ENCODE data around the gene TTLL12.

TTLL12 gene

DNA sequence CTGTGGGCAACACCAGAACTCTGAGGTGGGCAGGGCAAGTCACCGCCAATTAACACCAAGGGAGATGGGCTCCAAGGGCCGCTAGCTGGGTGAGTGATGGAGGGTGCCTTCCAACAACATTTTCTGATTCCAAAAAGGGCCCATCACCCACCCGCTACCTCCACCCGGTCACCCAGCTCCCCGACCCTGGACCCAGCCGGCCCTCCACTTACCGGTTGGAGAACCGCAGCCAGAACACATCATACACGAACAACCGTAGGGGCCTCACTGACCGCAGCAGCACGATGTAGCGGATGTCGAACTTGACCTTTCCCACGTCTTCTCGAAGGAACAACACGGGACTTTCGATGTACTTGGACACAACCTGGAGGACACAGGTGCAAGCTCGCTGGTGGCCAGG lies 14.7 kb downstream of the TTLL12 start:
- DNase-seq (ENCODE audit: low spot score) = no peak

DNA sequence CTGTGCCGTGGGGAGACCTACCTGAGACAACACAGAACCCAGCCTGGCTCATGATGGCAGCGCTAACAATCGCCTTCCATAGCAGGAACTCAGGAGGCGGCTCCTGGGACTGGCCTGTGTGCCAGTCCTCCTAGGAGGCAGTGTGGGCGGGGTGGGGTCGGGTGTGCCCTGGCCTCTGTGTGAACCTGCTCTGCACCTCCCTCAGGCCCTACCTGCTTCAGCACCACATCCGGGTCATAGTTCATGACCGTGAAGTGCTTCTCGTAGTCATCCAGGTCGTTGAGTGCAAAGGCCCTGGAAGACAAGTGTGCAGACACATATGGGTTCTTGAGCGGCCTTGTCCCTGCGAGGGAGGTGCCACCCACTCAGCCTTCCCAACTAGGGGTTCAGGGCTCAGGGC lies 15.3 kb downstream of the TTLL12 start:
- no peak for DNase-seq (ENCODE audit: low spot score)

DNA sequence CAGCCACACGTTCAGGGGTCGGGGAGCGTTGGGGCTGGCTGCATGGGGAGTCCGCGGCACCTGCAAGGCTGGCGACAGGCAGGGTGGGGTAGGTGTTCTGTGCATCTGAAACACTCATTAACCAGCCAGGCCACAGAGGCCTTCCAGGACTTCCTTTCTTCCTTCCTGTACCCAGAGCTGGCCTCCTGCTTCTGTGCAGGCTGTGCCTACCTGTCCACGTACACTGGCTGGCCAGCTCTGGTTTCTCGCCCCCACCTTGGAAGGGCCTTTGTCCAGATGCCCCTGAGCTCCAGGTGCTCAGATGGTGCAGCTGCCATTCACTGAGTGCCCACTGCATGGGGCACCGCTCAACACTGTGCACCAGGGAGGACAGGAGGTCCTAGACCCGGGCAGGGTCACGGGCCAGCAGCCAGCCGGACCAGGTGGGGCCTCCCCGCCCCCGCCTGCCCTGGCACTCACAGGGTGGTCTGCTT lies 15.9 kb downstream of the TTLL12 start:
- DNase-seq (ENCODE audit: low spot score) = no peak

DNA sequence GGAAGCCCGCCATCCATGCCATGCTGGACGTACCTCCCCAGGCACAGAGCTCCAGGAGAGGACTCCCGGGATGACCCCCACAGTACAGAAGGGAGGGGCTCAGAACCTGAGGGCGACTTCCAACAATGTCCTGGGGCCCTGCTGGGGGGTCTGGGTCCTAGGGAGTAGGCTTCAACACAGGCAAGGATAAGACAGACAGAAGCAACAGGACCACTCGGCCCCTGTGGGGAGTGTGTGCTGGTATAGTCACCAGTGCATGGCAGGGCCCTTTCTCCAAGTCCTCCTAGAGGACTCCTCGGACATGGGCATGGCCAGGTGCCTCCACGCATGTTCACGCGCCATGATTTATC lies 16.8 kb downstream of the TTLL12 start:
- DNase-seq (ENCODE audit: low spot score) = no peak

DNA sequence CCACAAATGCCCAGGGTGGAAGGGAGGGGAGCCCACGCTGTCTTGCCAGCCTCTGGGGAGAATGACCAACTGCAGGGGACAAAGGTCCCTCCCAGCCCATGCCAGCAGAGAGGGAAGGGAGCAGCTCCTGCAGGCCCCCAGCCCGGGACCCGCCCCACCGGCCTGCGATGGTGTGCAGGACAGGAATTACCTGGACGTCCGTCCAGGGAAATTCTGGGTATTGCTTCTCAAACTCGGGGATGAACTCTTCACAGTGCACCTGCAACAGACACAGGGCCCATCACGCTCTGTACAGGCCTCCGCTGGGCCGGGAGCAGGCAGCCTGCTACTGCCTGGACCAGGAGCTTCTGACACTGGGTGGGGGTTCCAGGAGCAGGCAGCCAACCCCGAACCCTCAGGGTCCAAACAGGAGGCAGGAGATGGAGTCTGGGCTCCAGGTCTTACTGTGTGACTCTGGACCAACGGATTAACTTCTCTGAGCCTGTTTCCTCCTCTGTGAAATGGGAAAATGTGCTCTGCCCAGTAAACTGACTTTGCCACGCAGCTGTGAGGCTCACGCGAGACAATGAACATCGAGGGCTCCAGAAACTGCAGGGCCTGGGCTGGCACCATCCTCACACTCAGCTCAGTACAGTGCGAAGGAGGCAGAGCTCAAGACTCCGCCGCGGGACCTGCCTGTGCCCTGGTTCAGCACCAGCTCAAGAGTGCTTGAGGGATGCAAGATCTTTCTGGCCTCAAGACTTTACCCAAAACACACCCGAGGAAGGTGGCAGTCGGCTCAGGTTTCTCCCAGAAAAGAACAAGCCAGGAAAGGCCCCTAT lies 17.4 kb downstream of the TTLL12 start:
- no peak for DNase-seq (ENCODE audit: low spot score)

DNA sequence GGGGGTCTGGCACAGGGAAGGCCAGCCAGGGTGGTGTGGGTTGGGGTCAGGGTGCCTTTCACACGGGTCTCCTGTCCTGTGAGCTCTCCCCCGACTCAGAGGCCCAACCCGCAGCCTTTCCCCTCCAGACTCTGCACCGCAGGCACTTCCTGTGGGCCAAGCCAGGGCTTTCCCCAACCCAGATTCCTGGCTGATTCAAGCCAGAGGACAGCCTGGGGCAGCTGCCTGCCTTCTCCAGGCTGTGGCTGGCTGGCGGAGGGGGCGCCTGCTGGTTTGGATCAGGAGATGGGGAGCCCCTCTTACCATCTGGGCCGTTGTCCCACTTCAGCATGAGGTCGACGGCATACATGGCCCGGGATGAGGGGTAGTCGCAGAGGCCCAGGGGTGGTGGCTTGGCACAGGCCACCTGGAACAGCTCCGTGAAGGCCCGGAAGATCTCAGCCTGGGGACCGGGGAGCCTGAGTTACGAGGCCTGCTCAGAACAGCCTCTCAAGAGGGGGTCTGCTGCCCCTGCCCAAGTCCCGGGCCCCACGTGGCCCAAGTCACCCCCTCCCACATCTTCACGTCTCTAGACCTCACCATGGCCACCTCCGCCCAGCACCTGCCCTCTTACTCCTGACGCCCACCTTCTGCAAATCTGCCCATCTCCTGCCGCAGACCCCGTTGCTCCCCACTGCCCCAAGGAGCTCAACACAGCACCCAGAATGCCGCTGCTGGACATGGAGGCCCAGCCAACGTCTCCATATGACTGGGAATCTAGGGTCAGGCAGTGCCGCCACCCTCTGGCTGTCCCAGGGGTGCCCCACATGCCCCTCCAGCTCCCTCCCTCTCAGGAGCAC lies 18.2 kb downstream of the TTLL12 start:
- DNase-seq (ENCODE audit: low spot score) = no peak

DNA sequence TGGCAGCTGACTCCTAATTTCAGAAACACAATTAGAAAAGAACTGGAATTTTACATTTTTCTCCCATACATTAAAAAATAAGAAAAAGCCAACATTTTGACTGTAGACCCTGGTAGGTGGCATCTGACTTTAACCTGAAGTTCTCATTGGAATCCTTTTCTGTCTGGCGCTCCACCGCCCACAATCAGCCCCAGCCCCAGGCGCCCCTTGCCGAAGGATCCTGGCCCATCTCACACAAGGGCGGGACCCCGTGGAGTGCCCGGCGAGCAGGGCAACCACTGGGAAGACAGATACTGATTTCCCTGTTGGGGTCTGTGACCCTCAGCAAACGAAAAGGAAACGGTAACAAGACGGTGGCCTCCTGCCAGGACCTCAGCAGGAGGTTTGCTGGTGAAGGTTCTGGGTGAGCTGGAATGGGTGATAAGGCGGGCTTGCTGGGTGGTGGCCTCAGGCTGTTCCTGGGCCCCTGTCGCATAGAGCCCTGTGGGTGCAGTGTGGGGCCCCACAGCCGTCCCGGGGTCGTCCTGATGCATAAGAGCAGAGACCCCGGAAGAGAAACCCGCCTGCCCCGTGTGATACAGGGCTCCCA lies 19.8 kb downstream of the TTLL12 start:
- DNase-seq (ENCODE audit: low spot score) = no peak

DNA sequence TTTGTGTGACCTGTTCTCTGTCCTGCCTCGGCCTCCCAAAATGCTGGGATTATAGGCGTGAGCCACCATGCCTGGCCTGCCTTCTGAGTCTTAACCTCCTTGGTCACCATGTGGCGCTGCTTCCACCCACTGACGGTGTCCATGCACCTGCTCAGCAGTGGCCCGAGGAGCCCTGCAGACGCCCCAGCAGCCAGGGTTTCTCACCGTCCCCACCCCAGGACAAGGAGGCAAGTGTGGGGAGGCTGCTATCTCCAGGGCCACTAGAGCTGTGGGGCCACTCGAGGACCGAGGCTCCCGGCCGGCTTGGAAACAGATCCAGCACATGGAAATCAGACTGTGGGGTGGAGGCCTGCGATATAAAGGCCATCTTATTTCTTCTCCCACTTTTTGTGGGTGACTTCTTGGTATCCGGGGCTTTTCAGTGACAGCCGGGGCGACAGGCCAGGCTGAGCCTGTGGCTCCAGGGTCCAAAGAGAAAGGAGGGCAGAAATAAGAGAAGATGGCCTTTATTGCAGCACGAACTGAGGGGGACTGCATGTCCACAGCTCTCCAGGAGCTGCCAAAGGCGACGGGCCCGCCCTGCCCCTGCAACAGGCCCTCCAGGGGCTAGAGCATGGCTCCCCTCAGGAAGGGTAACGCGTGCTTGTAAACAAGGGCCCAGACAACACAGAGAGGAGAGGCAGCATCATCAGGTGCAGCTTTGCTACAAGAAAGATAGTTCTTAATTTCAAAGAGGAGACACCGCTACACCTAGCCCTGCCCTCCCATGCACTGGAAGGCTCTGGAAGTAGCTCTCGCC lies 20.6 kb downstream of the TTLL12 start:
- DNase-seq (ENCODE audit: low spot score) = no peak

DNA sequence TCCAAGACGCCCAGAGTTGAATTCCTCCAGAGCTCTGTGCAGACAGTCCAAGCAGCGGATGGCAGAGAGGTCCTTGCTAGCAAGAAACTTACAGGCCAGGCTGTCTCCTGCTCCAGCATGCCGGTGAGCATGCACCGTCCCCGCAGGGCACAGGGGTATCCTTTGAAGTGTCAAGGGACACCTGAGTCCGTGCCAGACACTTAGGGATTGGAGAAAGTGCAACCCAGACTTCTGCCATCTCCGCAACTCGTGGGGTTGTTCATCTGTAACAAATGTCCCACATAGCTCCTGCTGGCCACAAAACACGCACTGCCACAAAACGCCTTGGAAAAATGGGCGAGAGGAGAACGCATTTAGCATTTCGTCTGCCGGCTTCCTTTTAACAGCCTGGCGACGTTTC lies 22.3 kb downstream of the TTLL12 start:
- DNase-seq (ENCODE audit: low spot score) = no peak

DNA sequence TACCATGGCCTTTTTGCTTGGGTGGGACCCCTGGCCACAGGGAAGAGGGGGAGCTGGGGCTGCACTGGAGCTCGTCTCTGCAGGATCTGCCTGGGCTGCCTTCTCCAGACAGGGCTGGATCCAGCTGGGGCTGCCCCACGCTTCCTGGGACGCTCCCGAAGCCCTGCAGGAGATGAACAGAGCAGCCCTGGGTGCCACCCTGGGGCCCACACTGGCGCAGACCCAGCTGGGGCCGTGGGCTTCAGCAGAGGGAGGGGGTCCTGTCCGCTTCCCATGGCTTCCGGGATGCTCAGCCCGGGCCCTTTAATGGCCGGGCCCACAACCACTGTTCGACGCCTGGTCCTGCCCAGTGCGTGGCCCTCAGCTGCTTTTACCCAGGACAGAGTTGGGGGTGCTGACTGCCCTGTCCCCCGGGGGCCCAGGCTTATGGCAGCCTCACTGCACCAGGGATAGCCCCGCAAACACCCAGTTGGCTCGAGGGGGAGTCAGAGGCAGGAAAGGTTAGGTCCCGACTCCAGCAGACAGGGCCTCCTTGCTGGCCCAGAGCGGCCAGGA lies 23.6 kb downstream of the TTLL12 start:
- DNase-seq (ENCODE audit: low spot score) = no peak

DNA sequence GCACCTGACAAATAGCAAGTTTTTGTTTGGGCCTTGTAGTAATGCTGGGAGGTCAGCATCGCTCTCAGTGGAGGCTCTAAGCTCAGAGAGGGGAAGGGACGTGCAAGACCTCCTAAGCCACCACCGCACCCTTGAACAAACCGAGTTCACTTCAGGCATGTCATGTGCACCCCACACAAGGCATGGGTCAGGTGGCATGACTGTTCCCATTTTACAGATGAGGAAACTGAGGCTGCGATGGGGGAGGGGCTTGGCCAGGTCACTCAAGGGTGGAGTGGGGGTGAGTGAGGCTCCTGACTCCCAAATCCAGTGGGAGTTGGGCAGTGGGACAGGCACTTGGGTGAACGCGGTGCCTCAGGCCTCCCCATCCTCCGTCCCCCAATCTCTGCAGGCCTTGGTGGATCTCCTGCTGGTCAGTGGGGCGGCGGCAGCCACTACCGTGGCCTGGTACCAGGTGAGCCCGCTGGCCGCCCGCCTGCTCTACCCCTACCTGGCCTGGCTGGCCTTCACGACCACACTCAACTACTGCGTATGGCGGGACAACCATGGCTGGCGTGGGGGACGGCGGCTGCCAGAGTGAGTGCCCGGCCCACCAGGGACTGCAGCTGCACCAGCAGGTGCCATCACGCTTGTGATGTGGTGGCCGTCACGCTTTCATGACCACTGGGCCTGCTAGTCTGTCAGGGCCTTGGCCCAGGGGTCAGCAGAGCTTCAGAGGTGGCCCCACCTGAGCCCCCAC lies 24.4 kb downstream of the TTLL12 start:
- DNase-seq (ENCODE audit: low spot score) = no peak

DNA sequence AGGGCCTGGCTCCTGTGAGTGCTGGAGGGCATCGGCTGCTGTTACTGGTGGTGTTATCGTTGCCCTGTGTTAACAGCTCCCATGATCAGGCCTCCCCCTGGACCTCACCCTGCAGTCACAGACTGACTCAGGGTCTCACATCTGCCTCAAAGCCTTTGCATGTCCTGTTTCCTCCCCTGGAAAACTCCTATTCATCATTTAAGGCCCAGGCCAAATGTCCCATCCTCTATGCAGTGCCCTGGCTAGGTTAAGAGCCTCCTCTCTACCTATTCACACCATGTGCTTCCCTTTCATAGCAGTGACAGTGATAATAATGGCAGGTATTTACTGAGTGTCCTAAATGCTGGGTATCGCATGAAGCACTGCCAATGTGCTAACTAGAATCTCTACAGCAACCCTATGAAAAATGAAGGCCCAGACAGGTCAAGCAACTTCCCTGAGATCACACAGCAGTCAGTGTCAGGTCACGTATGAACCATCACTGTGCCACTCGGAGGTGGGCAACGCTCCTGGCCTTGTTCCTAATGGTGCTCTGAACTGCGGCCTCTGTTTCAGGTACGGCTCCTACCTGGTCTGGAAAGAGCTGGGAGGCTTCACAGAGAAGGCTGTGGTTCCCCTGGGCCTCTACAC lies 26.3 kb downstream of the TTLL12 start:
- DNase-seq (ENCODE audit: low spot score) = no peak

DNA sequence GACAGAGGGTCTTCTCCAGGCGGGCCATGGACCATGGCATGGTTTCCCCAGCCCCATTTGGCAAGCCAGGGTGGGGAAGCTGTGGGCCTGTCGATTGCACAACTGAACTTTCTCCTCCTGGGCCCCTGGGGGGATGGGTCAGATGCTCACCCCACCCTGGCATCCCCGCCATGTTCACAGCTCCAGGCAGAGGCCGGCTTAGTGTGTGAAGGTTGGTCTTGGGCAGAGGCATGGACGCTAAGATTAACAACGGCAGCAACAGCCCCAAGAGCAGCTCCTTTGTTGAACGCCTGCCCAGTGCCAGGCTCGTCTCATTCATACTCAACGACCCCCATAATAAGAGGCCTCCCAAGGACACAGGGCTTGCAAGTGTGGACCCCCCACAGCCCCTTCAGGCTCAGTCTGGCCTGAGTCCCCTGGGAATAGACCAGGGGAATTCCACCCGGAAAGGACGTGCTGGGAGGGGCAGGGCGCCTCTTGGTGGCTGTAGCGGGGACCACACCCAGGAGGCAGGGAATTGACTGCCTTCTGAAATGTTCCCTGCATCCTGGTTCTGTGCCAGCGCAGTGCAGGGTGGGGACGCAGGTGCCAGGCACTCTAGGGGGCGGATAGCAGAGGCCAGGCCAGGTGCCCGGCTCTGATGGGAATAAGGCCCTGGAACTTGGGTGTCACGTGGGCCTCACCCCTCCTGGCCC lies 27.3 kb downstream of the TTLL12 start:
- DNase-seq (ENCODE audit: low spot score) = peak; percentile 68

DNA sequence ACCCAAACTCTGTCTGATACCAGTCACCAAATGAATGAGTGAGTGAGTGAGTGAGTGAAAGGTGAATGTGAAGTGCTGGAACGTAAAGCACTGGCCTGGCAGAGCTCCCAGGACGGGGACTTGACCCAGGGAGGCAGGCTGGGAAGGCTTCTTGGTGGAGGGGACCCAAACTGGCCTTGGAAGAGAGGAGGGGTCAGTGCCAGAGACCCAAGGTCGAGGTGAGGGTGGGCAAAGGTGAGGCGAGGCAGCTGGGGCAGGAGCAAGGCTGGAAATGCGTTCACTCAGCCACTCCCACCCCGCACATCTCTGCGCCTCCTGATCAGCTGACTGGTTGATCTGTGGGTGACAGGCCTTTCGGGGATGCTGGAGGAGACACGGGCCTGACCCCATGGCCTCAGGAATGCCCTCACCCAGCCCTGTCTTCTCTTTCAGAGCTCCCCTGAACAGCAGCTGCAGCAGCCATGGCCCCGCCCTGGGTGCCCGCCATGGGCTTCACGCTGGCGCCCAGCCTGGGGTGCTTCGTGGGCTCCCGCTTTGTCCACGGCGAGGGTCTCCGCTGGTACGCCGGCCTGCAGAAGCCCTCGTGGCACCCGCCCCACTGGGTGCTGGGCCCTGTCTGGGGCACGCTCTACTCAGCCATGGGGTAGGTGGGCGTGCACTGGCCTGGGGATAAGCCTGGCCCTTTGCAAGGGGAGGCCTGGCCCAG lies 28.0 kb downstream of the TTLL12 start:
- no peak for DNase-seq (ENCODE audit: low spot score)

DNA sequence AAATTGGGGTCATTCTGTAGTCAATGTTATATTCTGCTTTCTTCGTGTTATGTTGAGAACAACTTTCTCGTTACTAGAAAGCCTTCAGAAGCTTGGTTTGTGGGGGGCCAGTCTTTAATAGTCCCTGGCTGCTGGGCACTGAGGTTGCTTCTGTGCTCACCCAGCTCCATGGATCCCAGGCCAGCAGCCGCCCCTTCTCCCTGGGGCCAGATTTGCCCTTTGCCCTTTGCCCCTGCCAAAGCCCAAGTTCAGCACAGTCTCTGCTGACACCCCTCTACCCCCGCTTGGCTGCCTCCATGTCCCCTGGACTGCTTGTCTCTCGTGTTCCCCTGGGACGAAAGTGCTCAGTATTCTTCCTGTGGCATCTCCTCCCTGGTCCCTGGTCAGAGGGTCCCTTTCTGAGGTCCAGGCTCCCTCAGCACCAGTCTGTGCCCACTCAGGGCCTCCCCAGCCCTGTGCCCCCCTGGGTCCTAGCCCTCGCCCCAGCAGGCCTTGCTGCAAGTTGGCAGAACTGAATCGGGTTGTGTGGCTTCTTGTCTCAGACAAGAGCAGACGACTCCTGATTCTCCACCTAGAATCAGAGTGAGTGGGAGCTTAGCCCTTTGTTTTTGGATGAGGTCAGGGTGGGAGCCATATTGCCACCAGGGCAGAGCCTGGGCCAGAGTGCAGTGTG lies 28.9 kb downstream of the TTLL12 start:
- DNase-seq (ENCODE audit: low spot score) = no peak

DNA sequence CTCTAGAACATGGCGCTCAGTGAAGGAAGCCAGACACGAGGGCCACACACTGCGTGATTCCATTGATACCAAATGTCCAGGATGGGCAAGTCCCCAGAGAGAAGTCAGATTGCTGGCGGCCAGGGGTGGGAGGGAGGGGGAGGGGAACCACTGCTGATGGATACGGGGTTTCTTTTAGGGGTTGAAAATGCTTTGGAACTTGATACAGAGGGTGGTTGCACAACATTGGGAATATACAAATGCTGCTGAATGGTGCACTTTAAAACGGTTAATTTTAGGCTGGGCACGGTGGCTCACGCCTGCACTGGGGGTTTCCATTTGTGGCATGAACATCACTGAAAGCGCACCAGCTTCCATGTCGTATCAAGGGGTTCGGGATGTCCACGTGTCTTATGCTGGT lies 30.5 kb downstream of the TTLL12 start:
- DNase-seq (ENCODE audit: low spot score) = no peak

DNA sequence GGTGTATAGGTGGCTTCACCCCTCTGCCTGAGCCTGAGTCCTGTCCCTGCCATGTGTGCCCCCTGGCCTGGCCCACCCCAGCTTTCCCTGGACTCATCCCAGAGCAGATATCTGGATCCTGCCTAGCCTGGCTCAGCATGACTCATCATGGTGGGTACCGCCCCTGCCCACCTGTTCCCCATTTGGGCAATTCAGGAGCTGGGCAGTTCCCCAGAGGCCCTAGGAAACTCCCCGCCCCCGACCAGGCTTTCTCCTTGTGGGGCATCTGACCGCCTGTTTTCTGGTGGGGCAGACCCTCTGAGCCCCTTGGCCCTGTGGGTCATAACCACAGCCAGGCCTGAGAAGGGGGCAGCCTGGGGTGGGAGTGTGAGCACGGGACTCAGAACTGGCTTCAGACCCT lies 31.1 kb downstream of the TTLL12 start:
- DNase-seq (ENCODE audit: low spot score) = no peak

DNA sequence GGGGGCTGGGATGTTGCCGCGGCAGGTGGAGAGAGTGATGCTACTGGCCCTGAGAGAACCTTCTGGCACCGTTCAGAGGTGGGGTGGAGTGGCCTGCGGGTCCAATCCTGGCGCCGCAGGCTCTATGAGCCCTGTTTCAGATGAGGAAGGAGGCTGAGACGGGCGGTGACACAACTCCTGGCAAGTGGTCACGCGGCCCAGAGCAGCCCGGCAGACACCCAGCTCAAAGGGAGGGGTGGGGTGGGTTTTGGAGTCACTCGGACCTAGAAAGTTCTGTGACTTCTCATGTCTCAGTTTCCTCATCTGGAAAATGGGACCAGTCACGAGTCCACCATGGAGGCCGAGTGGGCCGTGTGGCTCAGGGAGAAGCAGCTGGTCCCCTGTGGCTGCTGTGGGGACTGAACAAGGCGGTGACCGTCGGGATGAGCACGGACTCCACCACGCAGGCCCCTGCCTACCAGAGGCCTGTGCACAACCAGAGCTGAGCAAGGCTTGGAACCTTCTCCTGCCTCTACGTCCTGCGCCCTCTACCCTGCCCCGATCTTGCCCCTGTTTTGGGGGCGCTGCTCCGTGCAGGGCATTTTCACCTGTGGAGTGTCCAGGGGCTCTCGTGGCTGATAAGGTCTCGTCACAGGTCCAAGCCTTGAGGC lies 31.9 kb downstream of the TTLL12 start:
- no peak for DNase-seq (ENCODE audit: low spot score)
